K562 (cell line): ENCODE results near the gene WASF1. TPM values are rescaled to one million over a fixed set of nuclear protein-coding genes. Genes with fewer than 3 reads are reported as not detected.

Experiments
- BHLHE40 ChIP-seq: IDR thresholded peaks from 2 replicates; pipeline ENCODE4 v1.6.1; 2011; ENCODE audit warnings: low read length, improper control_type of control experiment
- EZH2 ChIP-seq: IDR thresholded peaks from 2 replicates; pipeline ENCODE4 v1.6.1; 2012; ENCODE audit warnings: low read depth, mild to moderate bottlenecking, inconsistent platforms, low read length, borderline replicate concordance
- KDM1A ChIP-seq, 2 experiments: fragments of 450-650 bp; IDR thresholded peaks; 2 replicates each; pipeline ENCODE4 v1.6.1; 2016; ENCODE audit warnings: mild to moderate bottlenecking in 2 of 2
- PKNOX1 ChIP-seq: fragments of 450-650 bp; IDR thresholded peaks from 2 replicates; pipeline ENCODE4 v1.6.1; 2016
- SOX6 ChIP-seq: fragments of 450-650 bp; IDR thresholded peaks from 2 replicates; pipeline ENCODE4 v1.6.1; 2014; ENCODE audit warnings: mild to moderate bottlenecking
- TRIM24 ChIP-seq, 2 experiments: fragments of 450-650 bp; IDR thresholded peaks; 2 replicates each; pipeline ENCODE4 v1.6.1; 2016
- VEZF1 ChIP-seq: fragments of 200-800 bp; sonication (Bioruptor generic); IDR thresholded peaks from 2 replicates; pipeline ENCODE4 v1.6.1; 2017; ENCODE audit warnings: missing genetic modification characterization, missing compliant biosample characterization
- ZBTB43 ChIP-seq: sonication (generic); formaldehyde crosslinking; IDR thresholded peaks from 2 replicates; pipeline ENCODE4 v1.8.0; 2023; ENCODE audit warnings: mild to moderate bottlenecking, missing genetic modification reagents
- ZNF766 ChIP-seq: fragments of 200-800 bp; sonication (Bioruptor generic); conservative IDR thresholded peaks from 2 replicates; pipeline ENCODE4 v1.6.1; 2016; ENCODE audit warnings: missing genetic modification characterization, missing compliant biosample characterization
- polyA plus RNA-seq, 8 experiments: library from polyadenylated mRNA; depleted of rRNA in 4 of 8; stranded (reverse) in 5 of 8; unstranded in 3 of 8; fragments of >200 nt; fragmentation: Nextera tagmentation in 2 of 8; fragmentation: Illumina TruSeq in 1 of 8; extraction: Ambion mirVana in 2 of 8; extraction: Trizol in 1 of 8; gene quantifications; 2 replicates each; pipeline versions ENCODE4 v1.2.1 to v1.2.3, GENCODE V29; 2011 to 2014; ENCODE audit warnings: inconsistent platforms in 1 of 8, missing spikeins in 1 of 8
- total RNA-seq, 7 experiments: library from RNA; depleted of rRNA in 6 of 7; stranded (reverse); fragments of >200 nt in 6 of 7; fragmentation: Illumina TruSeq in 2 of 7; extraction: Trizol in 2 of 7; gene quantifications; 2 replicates each; pipeline versions ENCODE4 v1.2.1 to v1.2.3, GENCODE V29; 2011 to 2021; ENCODE audit warnings: low replicate concordance in 1 of 7

WASF1 gene
- total and polyA plus RNA-seq, 9 of the 15 experiments (the other 6 are each of a cell fraction or from before 2014, with no cell fraction given), result 2.1 to 18.2 (median 7.4) TPM

GRCh38 chr6:110140650-110141049 is 38.8 kb downstream of the WASF1 start (continued):
- peak; percentile 56; the same call in 1 of the 2 replicates for TF ChIP-seq VEZF1 (CRISPR knock-in tag)
- TF ChIP-seq ZNF766, result peak; percentile 64
- peak; percentile 45; the same call in 1 of the 2 replicates for TF ChIP-seq SOX6
- no peak for TF ChIP-seq BHLHE40
- TF ChIP-seq PKNOX1, result 0 out of 2 replicates have a peak, but pooled peaks have one; percentile 15
- TF ChIP-seq EZH2, result no peak
- TF ChIP-seq KDM1A (IDR thresholded peaks at IDR 0.05), result no peak
- no peak for TF ChIP-seq ZBTB43 (CRISPR knock-in tag)
- peak; percentile 71 to 81; a peak in 2 of 4 replicates for TF ChIP-seq TRIM24 (IDR thresholded peaks at IDR 0.05)
